H1 (cell line): Measurements from ENCODE around the gene GTF2I. TPM values are rescaled to one million over a fixed set of nuclear protein-coding genes. Genes with fewer than 3 reads are reported as not detected.

Experiments
- CTCF ChIA-PET: fragments of 300-600 bp; sonication (Branson Sonifier 250); formaldehyde crosslinking; loops from one replicate; lab custom pipeline; 2021; ENCODE audit not compliant: partially characterized antibody; lab: Charles Lee
- POLR2A ChIA-PET: fragments of 300-600 bp; sonication (Branson Sonifier 250); formaldehyde crosslinking; loops from one replicate; lab custom pipeline; 2021; ENCODE audit warnings: inconsistent platforms; ENCODE audit not compliant: partially characterized antibody; lab: Charles Lee
- DNase-seq, 2 experiments: peaks; one replicate each; pipeline versions ENCODE4 v3.0.0 to v3.0.0-alpha.2; 2010 to 2022; ENCODE audit warnings: low spot score in 2 of 2, low read depth in 1 of 2, mixed read lengths in 1 of 2
- FAIRE-seq: peaks from 2 replicates; lab custom pipeline; 2011; peaks lifted over from hg19 to GRCh38; lab: Jason Lieb, UNC
- H2AFZ ChIP-seq: 2 replicates; pipeline ENCODE4 v1.8.1; 2012; ENCODE audit warnings: low read length, inconsistent platforms
- H2AK5ac ChIP-seq: 2 replicates; pipeline ENCODE4 v1.6.1; 2013; ENCODE audit warnings: low read depth, low read length
- H2BK120ac ChIP-seq: replicated peaks from 2 replicates; pipeline ENCODE3; 2013; ENCODE audit warnings: low read depth, low read length, inconsistent platforms
- H2BK12ac ChIP-seq: 2 replicates; pipeline ENCODE4 v1.6.1; 2013; ENCODE audit warnings: low read depth, low read length
- H2BK15ac ChIP-seq: 2 replicates; pipeline ENCODE4 v1.6.1; 2013; ENCODE audit warnings: low read length
- H2BK20ac ChIP-seq: 2 replicates; pipeline ENCODE4 v1.6.1; 2013; ENCODE audit warnings: low read length
- H2BK5ac ChIP-seq: 2 replicates; pipeline ENCODE4 v1.6.1; 2013; ENCODE audit warnings: low read depth, low read length
- H3K14ac ChIP-seq: 2 replicates; pipeline ENCODE4 v1.6.1; 2013; ENCODE audit warnings: inconsistent platforms; ENCODE audit not compliant: insufficient read length
- H3K18ac ChIP-seq: 2 replicates; pipeline ENCODE4 v1.6.1; 2013; ENCODE audit warnings: low read length; ENCODE audit errors: extremely low read depth
- H3K23ac ChIP-seq: 2 replicates; pipeline ENCODE4 v1.6.1; 2013; ENCODE audit warnings: inconsistent platforms; ENCODE audit not compliant: insufficient read length
- H3K23me2 ChIP-seq: 2 replicates; pipeline ENCODE4 v1.6.1; 2013; ENCODE audit warnings: low read depth, low read length
- H3K27ac ChIP-seq: 2 replicates; pipeline ENCODE4 v1.6.1; 2011; ENCODE audit warnings: low read depth, low read length, inconsistent platforms
- H3K27me3 ChIP-seq, 4 experiments: replicated peaks in 1 of 4; 1 replicate in 1 of 4; 2 replicates in 3 of 4; pipeline versions ENCODE4 v1.6.1 to v1.8.1; 2011 to 2013; ENCODE audit warnings: low read length in 3 of 4, mild to moderate bottlenecking in 3 of 4, inconsistent platforms in 2 of 4, mixed read lengths in 2 of 4, moderate library complexity in 1 of 4; ENCODE audit not compliant: control insufficient read depth in 3 of 4, insufficient read depth in 3 of 4; ENCODE audit errors: extremely low read depth in 1 of 4
- H3K36me3 ChIP-seq, 4 experiments: 2 replicates each; pipeline versions ENCODE4 v1.6.1 to v1.8.1; 2011 to 2013; ENCODE audit warnings: mild to moderate bottlenecking in 4 of 4, low read length in 3 of 4, moderate library complexity in 2 of 4, control low read depth in 1 of 4, inconsistent platforms in 1 of 4; ENCODE audit not compliant: insufficient read depth in 4 of 4, control insufficient read depth in 2 of 4
- H3K4ac ChIP-seq: replicated peaks from 2 replicates; pipeline ENCODE3; 2013; ENCODE audit warnings: low read length, low read depth, mixed read lengths, inconsistent platforms; ENCODE audit not compliant: insufficient read length
- H3K4me1 ChIP-seq, 4 experiments: replicated peaks in 1 of 4; 1 replicate in 1 of 4; 2 replicates in 3 of 4; pipeline versions ENCODE4 v1.6.1 to v1.8.1; 2011 to 2013; ENCODE audit warnings: low read length in 3 of 4, inconsistent platforms in 2 of 4, mixed read lengths in 1 of 4; ENCODE audit not compliant: insufficient read depth in 4 of 4, control insufficient read depth in 3 of 4
- H3K4me2 ChIP-seq, 2 experiments: 2 replicates each; pipeline versions ENCODE4 v1.6.1 to v1.8.1; 2011 to 2013; ENCODE audit warnings: low read depth in 2 of 2, low read length in 2 of 2, control low read depth in 1 of 2, inconsistent platforms in 1 of 2, mild to moderate bottlenecking in 1 of 2; ENCODE audit not compliant: insufficient read depth in 1 of 2
- H3K4me3 ChIP-seq, 4 experiments: fragments of 200-600, 300-600 bp in 1 of 4; sonication (generic), shearing (Covaris generic), sonication (Bioruptor Twin) in 1 of 4; 2 replicates each; pipeline versions ENCODE4 v1.5.1 to v1.8.1; 2011 to 2016; ENCODE audit warnings: low read length in 4 of 4, low read depth in 3 of 4, control low read depth in 2 of 4, inconsistent platforms in 2 of 4, mild to moderate bottlenecking in 2 of 4, mixed read lengths in 1 of 4, moderate library complexity in 1 of 4; ENCODE audit not compliant: insufficient read depth in 2 of 4; ENCODE audit errors: extremely low read depth in 1 of 4
- H3K56ac ChIP-seq: replicated peaks from 2 replicates; pipeline ENCODE3; 2013; ENCODE audit warnings: low read depth, mild to moderate bottlenecking, mixed read lengths, low read length, inconsistent platforms; ENCODE audit not compliant: insufficient read length
- H3K79me1 ChIP-seq: 2 replicates; pipeline ENCODE4 v1.6.1; 2013; ENCODE audit warnings: low read depth, low read length, control low read depth
- H3K79me2 ChIP-seq, 2 experiments: 2 replicates each; pipeline versions ENCODE4 v1.6.1 to v1.8.1; 2012 to 2013; ENCODE audit warnings: low read length in 2 of 2, mild to moderate bottlenecking in 2 of 2, inconsistent platforms in 1 of 2; ENCODE audit not compliant: insufficient read depth in 2 of 2, control insufficient read depth in 1 of 2
- H3K9ac ChIP-seq, 4 experiments: replicated peaks in 1 of 4; 1 replicate in 1 of 4; 2 replicates in 3 of 4; pipeline versions ENCODE4 v1.6.1 to v1.8.1; 2011 to 2013; ENCODE audit warnings: low read depth in 3 of 4, low read length in 3 of 4, control low read depth in 2 of 4, mild to moderate bottlenecking in 2 of 4, moderate library complexity in 2 of 4, inconsistent platforms in 1 of 4; ENCODE audit errors: extremely low read depth in 1 of 4
- H3K9me3 ChIP-seq, 2 experiments: 2 replicates each; pipeline versions ENCODE4 v1.6.1 to v1.8.1; 2012 to 2013; ENCODE audit warnings: mild to moderate bottlenecking in 2 of 2, moderate library complexity in 2 of 2, control low read depth in 1 of 2, inconsistent platforms in 1 of 2, low read depth in 1 of 2, low read length in 1 of 2, mixed read lengths in 1 of 2; ENCODE audit not compliant: insufficient read depth in 2 of 2
- H4K20me1 ChIP-seq, 2 experiments: replicated peaks in 1 of 2; 2 replicates each; pipeline versions ENCODE3 to v1.8.1; 2011 to 2013; ENCODE audit warnings: inconsistent platforms in 2 of 2, low read length in 2 of 2, mild to moderate bottlenecking in 1 of 2; ENCODE audit not compliant: insufficient read depth in 2 of 2, control insufficient read depth in 1 of 2
- H4K5ac ChIP-seq: 2 replicates; pipeline ENCODE4 v1.6.1; 2013; ENCODE audit warnings: low read length, low read depth, mixed read lengths, inconsistent platforms; ENCODE audit not compliant: insufficient read length
- H4K8ac ChIP-seq: 2 replicates; pipeline ENCODE4 v1.8.0; 2013; ENCODE audit warnings: mild to moderate bottlenecking, moderate library complexity, low read length, inconsistent platforms; ENCODE audit not compliant: insufficient read depth; ENCODE audit errors: extremely low read depth
- H4K91ac ChIP-seq: replicated peaks from 2 replicates; pipeline ENCODE3; 2013; ENCODE audit warnings: low read length, mixed read lengths, inconsistent platforms; ENCODE audit not compliant: insufficient read length
- BCL11A ChIP-seq, 2 experiments: IDR thresholded peaks; one replicate each; pipeline ENCODE4 v1.6.1; 2011; ENCODE audit warnings: low read depth in 2 of 2, low read length in 2 of 2, mild to moderate bottlenecking in 2 of 2
- CBX8 ChIP-seq: fragments of 300-800, 300-1000 bp; sonication (generic); IDR thresholded peaks from 2 replicates; pipeline ENCODE4 v1.7.1; 2016; ENCODE audit warnings: low read depth, low read length, borderline replicate concordance
- CREB1 ChIP-seq: IDR thresholded peaks from 2 replicates; pipeline ENCODE4 v1.6.1; 2012; ENCODE audit warnings: inconsistent platforms
- EP300 ChIP-seq, 2 experiments: IDR thresholded peaks; 1 replicate in 1 of 2; 2 replicates in 1 of 2; pipeline ENCODE4 v1.6.1; 2011 to 2012; ENCODE audit warnings: low read depth in 2 of 2, low read length in 2 of 2, mild to moderate bottlenecking in 2 of 2, borderline replicate concordance in 1 of 2, inconsistent platforms in 1 of 2, moderate library complexity in 1 of 2
- FOSL1 ChIP-seq: IDR thresholded peaks from 2 replicates; pipeline ENCODE4 v1.6.1; 2011; ENCODE audit warnings: mild to moderate bottlenecking, low read depth, low read length, moderate library complexity; ENCODE audit not compliant: insufficient read depth
- JUN ChIP-seq: IDR thresholded peaks from 2 replicates; pipeline ENCODE4 v1.6.1; 2011; ENCODE audit warnings: low read depth, mild to moderate bottlenecking, improper control_type of control experiment, low read length
- KDM4A ChIP-seq: IDR thresholded peaks from one replicate; pipeline ENCODE4 v1.7.1; 2012; ENCODE audit warnings: low read depth, mild to moderate bottlenecking, moderate library complexity, low read length, inconsistent platforms; ENCODE audit not compliant: severe bottlenecking
- NANOG ChIP-seq: IDR thresholded peaks from 2 replicates; pipeline ENCODE4 v1.6.1; 2011; ENCODE audit warnings: low read length, low read depth, mild to moderate bottlenecking, inconsistent platforms; ENCODE audit not compliant: insufficient read depth, poor library complexity, severe bottlenecking
- PHF8 ChIP-seq: fragments of 200-600 bp; sonication (generic); conservative IDR thresholded peaks from 2 replicates; pipeline ENCODE4 v1.7.1; 2012; ENCODE audit warnings: low read depth, mild to moderate bottlenecking, inconsistent platforms, low read length, moderate library complexity
- POLR2A ChIP-seq, 2 experiments: IDR thresholded peaks; 1 replicate in 1 of 2; 2 replicates in 1 of 2; pipeline ENCODE4 v1.6.1; 2011; ENCODE audit warnings: low read depth in 2 of 2, low read length in 2 of 2, mild to moderate bottlenecking in 2 of 2; ENCODE audit errors: control extremely low read depth in 1 of 2
- SP2 ChIP-seq: IDR thresholded peaks from 2 replicates; pipeline ENCODE4 v1.6.1; 2012; ENCODE audit warnings: mild to moderate bottlenecking, low read length, inconsistent platforms
- SP4 ChIP-seq: IDR thresholded peaks from 2 replicates; pipeline ENCODE4 v1.6.1; 2012; ENCODE audit warnings: low read length, inconsistent platforms
- TCF12 ChIP-seq: IDR thresholded peaks from 2 replicates; pipeline ENCODE4 v1.6.1; 2011; ENCODE audit warnings: low read depth, mild to moderate bottlenecking, low read length
- ZNF274 ChIP-seq: IDR thresholded peaks from 2 replicates; pipeline ENCODE4 v1.7.0; 2012; ENCODE audit warnings: low read length, borderline replicate concordance; ENCODE audit errors: extremely low read depth
- WGBS, 2 experiments: shearing (Covaris generic) in 1 of 2; methylation state at CpG; one replicate each; pipeline versions ENCODE4 v1.1.6 to v1.1.7; 2013 to 2015; ENCODE audit warnings: low lambda C conversion rate in 2 of 2, mixed read lengths in 2 of 2, inconsistent platforms in 1 of 2, low coverage in 1 of 2, missing lambda C conversion rate in 1 of 2; ENCODE audit not compliant: insufficient replicate concordance in 2 of 2, insufficient coverage in 1 of 2, insufficient read length in 1 of 2; ENCODE audit errors: extremely low coverage in 1 of 2, missing lambda C conversion rate in 1 of 2; 5-methylcytosine and 5-hydroxymethylcytosine counted together
- polyA plus RNA-seq, 7 experiments: library from polyadenylated mRNA; depleted of rRNA in 3 of 7; stranded (reverse) in 5 of 7; unstranded in 2 of 7; fragments of >200 nt in 5 of 7; fragments of 200-250 nt in 2 of 7; gene quantifications; 1 replicate in 5 of 7; 2 replicates in 1 of 7; 4 replicates in 1 of 7; pipeline versions ENCODE4 v1.2.1 to v1.2.3, GENCODE V29; 2011 to 2013; ENCODE audit warnings: missing spikeins in 2 of 7, mixed read lengths in 2 of 7
- total RNA-seq: library from RNA; stranded (reverse); fragmentation: NEBNext Ultra II Directional; extraction: Animal tissue kit (Norgen Biotek cat#: 25700); gene quantifications from 2 replicates; pipeline ENCODE4 v1.2.1, GENCODE V29; 2021
- TF ChIP-seq, protein P1 (sequence below): IDR thresholded peaks from 2 replicates; pipeline ENCODE4 v1.6.1; 2012; ENCODE audit warnings: inconsistent platforms

Gene GTF2I
- total and polyA plus RNA-seq, 2 of the 8 experiments (the other 6 are each of a cell fraction or from before 2014, with no cell fraction given) = 46.7 to 316 TPM

- Histone ChIP-seq H3K27me3 (no peaks in the 10 kb centered on the region), H4K91ac (no peak overlapping the region), H3K79me2 (peaks cover 0 to 2% of the 10 kb centered on the region in 2 experiments; a peak in 2 of 4 replicates), H3K56ac (no peak overlapping the region), H3K4ac (no peak overlapping the region), H3K27ac (no peak overlapping the region), H3K14ac (no peak overlapping the region), H3K4me3 (no peak overlapping the region), H2AK5ac (no peak overlapping the region), H4K8ac (no peak overlapping the region), H4K5ac (no peak overlapping the region), H2BK5ac (no peak overlapping the region), H4K20me1 (no peaks in the 10 kb centered on the region), H3K36me3 (peaks cover 19 to 90% (median 44%) of the 10 kb centered on the region in 4 experiments), H2AFZ (no peak overlapping the region), H3K23ac (no peak overlapping the region), H3K18ac (no peak overlapping the region), H2BK12ac (no peak overlapping the region), H2BK20ac (no peak overlapping the region), H3K9ac (no peak overlapping the region), H3K4me2 (no peak overlapping the region), H3K9me3 (no peaks in the 10 kb centered on the region), H3K79me1 (no peaks in the 10 kb centered on the region), H2BK120ac (no peak overlapping the region), H3K23me2 (no peaks in the 10 kb centered on the region), H3K4me1 (no peaks in the 10 kb centered on the region), H2BK15ac (no peak overlapping the region)
- FAIRE-seq = no peak
- no peak for TF ChIP-seq JUN
- no peak for TF ChIP-seq BCL11A (IDR thresholded peaks at IDR 0.05; ENCODE audit: low read depth in 2 of 2, low read length in 2 of 2)
- TF ChIP-seq PHF8 = no peak
- no peak for TF ChIP-seq NANOG
- TF ChIP-seq ZNF274 = no peak
- no peak for TF ChIP-seq EP300 (IDR thresholded peaks at IDR 0.05; ENCODE audit: borderline replicate concordance in 1 of 2, low read depth in 2 of 2, low read length in 2 of 2)
- no peak for TF ChIP-seq POLR2A (IDR thresholded peaks at IDR 0.05; ENCODE audit: control extremely low read depth in 1 of 2, low read depth in 2 of 2, low read length in 2 of 2)
- TF ChIP-seq FOSL1 = no peak
- TF ChIP-seq SP4 = no peak
- TF ChIP-seq CREB1 = no peak
- no peak for TF ChIP-seq KDM4A
- TF ChIP-seq, protein P1, sequence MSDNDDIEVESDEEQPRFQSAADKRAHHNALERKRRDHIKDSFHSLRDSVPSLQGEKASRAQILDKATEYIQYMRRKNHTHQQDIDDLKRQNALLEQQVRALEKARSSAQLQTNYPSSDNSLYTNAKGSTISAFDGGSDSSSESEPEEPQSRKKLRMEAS = no peak
- no peak for TF ChIP-seq SP2
- no peak for TF ChIP-seq TCF12
- TF ChIP-seq CBX8 = no peak
- 94% methylated on average over 9 of the region's 9 CpGs; no CpG with 5 or more reads in 1 of the 2 experiments for WGBS, 2 experiments
- CTCF ChIA-PET = no interaction called here
- POLR2A ChIA-PET = no interaction called here
- no peak for DNase-seq
Measured at GRCh38 chr7:74717889-74718288, 60.4 kb downstream of the GTF2I start.
